Keratinocyte (primary cell): ENCODE results near the gene INO80.

Source experiments
- EZH2 ChIP-seq: IDR thresholded peaks from one replicate; pipeline ENCODE4 v1.6.1; 2012; ENCODE audit warnings: inconsistent platforms, mild to moderate bottlenecking, low read length, moderate library complexity
- TF ChIP-seq, protein P1 (sequence below), 3 experiments: IDR thresholded peaks in 1 of 3; conservative IDR thresholded peaks in 1 of 3; optimal IDR thresholded peaks in 1 of 3; 2 replicates in 2 of 3; 3 replicates in 1 of 3; pipeline versions ENCODE3 to v1.5.1; 2011; ENCODE audit warnings: low read length in 3 of 3, mild to moderate bottlenecking in 3 of 3, moderate library complexity in 2 of 3, control low read depth in 1 of 3, inconsistent platforms in 1 of 3; ENCODE audit not compliant: insufficient read depth in 2 of 3; ENCODE audit errors: extremely low read depth in 1 of 3

DNA sequence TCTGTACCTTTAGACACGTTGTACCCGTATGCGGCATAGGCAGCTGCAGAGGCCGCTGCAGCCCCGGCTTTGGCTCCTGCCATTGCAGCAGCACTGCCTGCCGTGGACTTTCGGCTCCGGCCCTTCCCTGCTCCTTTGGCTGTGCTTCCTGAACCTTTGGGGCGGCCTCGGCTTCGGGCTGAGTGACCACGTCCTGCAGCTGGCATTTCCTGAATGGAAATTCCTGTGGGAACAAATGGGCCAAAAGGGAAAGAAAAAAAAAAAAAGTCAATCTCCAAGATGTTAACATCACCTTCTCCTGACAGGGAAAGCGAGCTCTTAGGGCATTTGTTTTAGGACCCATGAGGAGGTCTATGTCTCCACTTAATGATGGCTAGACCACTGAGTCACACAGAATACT is 133.2 kb downstream of the INO80 start:
- TF ChIP-seq, protein P1, sequence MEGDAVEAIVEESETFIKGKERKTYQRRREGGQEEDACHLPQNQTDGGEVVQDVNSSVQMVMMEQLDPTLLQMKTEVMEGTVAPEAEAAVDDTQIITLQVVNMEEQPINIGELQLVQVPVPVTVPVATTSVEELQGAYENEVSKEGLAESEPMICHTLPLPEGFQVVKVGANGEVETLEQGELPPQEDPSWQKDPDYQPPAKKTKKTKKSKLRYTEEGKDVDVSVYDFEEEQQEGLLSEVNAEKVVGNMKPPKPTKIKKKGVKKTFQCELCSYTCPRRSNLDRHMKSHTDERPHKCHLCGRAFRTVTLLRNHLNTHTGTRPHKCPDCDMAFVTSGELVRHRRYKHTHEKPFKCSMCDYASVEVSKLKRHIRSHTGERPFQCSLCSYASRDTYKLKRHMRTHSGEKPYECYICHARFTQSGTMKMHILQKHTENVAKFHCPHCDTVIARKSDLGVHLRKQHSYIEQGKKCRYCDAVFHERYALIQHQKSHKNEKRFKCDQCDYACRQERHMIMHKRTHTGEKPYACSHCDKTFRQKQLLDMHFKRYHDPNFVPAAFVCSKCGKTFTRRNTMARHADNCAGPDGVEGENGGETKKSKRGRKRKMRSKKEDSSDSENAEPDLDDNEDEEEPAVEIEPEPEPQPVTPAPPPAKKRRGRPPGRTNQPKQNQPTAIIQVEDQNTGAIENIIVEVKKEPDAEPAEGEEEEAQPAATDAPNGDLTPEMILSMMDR (optimal IDR thresholded peaks at IDR 0.05 in 1 of 3, IDR thresholded peaks at IDR 0.05 in 1 of 3, conservative IDR thresholded peaks at IDR 0.05 in 1 of 3; ENCODE audit: extremely low read depth in 1 of 3, insufficient read depth in 2 of 3, low read length in 3 of 3), result no peak
- no peak for TF ChIP-seq EZH2
